Activated naive CD8-positive, alpha-beta T cell (primary cell): Measurements from ENCODE around the gene GTF2H4.
"Not testable (repeated sequence)": the region's sequence is repeated elsewhere in the genome, so short reads cannot be mapped to it uniquely, and the experiment has no call there.

Source experiments
- H3K27ac Mint-ChIP-seq: one replicate; pipeline ENCODE4 v1.8.0; 2021; ENCODE audit warnings: mixed read lengths
- H3K27me3 Mint-ChIP-seq: one replicate; pipeline ENCODE4 v1.8.0; 2021; ENCODE audit warnings: mixed read lengths
- H3K36me3 Mint-ChIP-seq: one replicate; pipeline ENCODE4 v1.8.0; 2021; ENCODE audit warnings: mixed read lengths
- H3K4me1 Mint-ChIP-seq: one replicate; pipeline ENCODE4 v1.8.0; 2021; ENCODE audit warnings: low read depth, mixed read lengths
- H3K4me3 Mint-ChIP-seq: one replicate; pipeline ENCODE4 v1.8.0; 2021; ENCODE audit warnings: mild to moderate bottlenecking, mixed read lengths
- H3K9me3 Mint-ChIP-seq: one replicate; pipeline ENCODE4 v1.8.0; 2021; ENCODE audit warnings: low read depth, mixed read lengths

Gene GTF2H4

GRCh38 chr6:30898750-30899360 is 9.2 kb upstream of the GTF2H4 start:
- no peaks in the 10 kb centered on the region for H3K9me3 Mint-ChIP-seq
- peaks cover 9% of the 10 kb centered on the region for H3K36me3 Mint-ChIP-seq
- no peaks in the 10 kb centered on the region for H3K4me1 Mint-ChIP-seq
- H3K4me3 Mint-ChIP-seq, result no peak overlapping the region
- no peaks in the 10 kb centered on the region for H3K27me3 Mint-ChIP-seq
- no peak overlapping the region for H3K27ac Mint-ChIP-seq

GRCh38 chr6:30900863-30901417 is 7.1 kb upstream of the GTF2H4 start:
- H3K4me1 Mint-ChIP-seq, result no peaks in the 10 kb centered on the region
- no peaks in the 10 kb centered on the region for H3K27me3 Mint-ChIP-seq
- H3K4me3 Mint-ChIP-seq, result no peak overlapping the region
- H3K9me3 Mint-ChIP-seq, result no peaks in the 10 kb centered on the region
- peaks cover 4% of the 10 kb centered on the region for H3K36me3 Mint-ChIP-seq
- no peak overlapping the region for H3K27ac Mint-ChIP-seq

- no peaks in the 10 kb centered on the region for H3K4me1 Mint-ChIP-seq
- H3K4me3 Mint-ChIP-seq, result no peak overlapping the region
- H3K9me3 Mint-ChIP-seq, result no peaks in the 10 kb centered on the region
- peaks cover 4% of the 10 kb centered on the region for H3K36me3 Mint-ChIP-seq
- no peaks in the 10 kb centered on the region for H3K27me3 Mint-ChIP-seq
- H3K27ac Mint-ChIP-seq, result no peak overlapping the region
These were observed 6.6 kb upstream of the GTF2H4 start for GRCh38 chr6:30901436-30901835.

GRCh38 chr6:30902196-30902595 is 5.8 kb upstream of the GTF2H4 start:
- H3K4me3 Mint-ChIP-seq, H3K36me3 Mint-ChIP-seq, H3K27ac Mint-ChIP-seq: not testable (repeated sequence)

GRCh38 chr6:30902709-30903108 is 5.3 kb upstream of the GTF2H4 start:
- no peak overlapping the region for H3K4me3 Mint-ChIP-seq
- H3K4me1 Mint-ChIP-seq, result peaks cover 3% of the 10 kb centered on the region
- peaks cover 4% of the 10 kb centered on the region for H3K36me3 Mint-ChIP-seq
- no peak overlapping the region for H3K27ac Mint-ChIP-seq
- no peaks in the 10 kb centered on the region for H3K9me3 Mint-ChIP-seq
- H3K27me3 Mint-ChIP-seq, result no peaks in the 10 kb centered on the region

More at GRCh38 chr6:30902196-30902595, 5.8 kb upstream of the GTF2H4 start:
- H3K27me3 Mint-ChIP-seq, H3K4me1 Mint-ChIP-seq, H3K9me3 Mint-ChIP-seq: not testable (repeated sequence)

GRCh38 chr6:30903236-30903635 is 4.8 kb upstream of the GTF2H4 start:
- Mint-ChIP-seq H3K27me3 (no peaks in the 10 kb centered on the region), H3K4me3 (no peak overlapping the region), H3K9me3 (no peaks in the 10 kb centered on the region), H3K36me3 (peaks cover 2% of the 10 kb centered on the region), H3K27ac (no peak overlapping the region), H3K4me1 (peaks cover 9% of the 10 kb centered on the region)

- H3K27ac Mint-ChIP-seq, H3K9me3 Mint-ChIP-seq, H3K36me3 Mint-ChIP-seq, H3K27me3 Mint-ChIP-seq: not testable (repeated sequence)
- Mint-ChIP-seq H3K4me3 (peak overlapping the region; percentile 100), H3K4me1 (peaks cover 23% of the 10 kb centered on the region)
These were observed 683 bp upstream of the GTF2H4 start for GRCh38 chr6:30907290-30907757.

GRCh38 chr6:30908700-30909099 is 693 bp downstream of the GTF2H4 start:
- H3K4me1 Mint-ChIP-seq, result peaks cover 33% of the 10 kb centered on the region
- H3K9me3 Mint-ChIP-seq, result no peaks in the 10 kb centered on the region
- H3K4me3 Mint-ChIP-seq, result peak overlapping the region; percentile 100
- H3K36me3 Mint-ChIP-seq, result peaks cover 6% of the 10 kb centered on the region
- H3K27me3 Mint-ChIP-seq, result no peaks in the 10 kb centered on the region
- H3K27ac Mint-ChIP-seq, result peak overlapping the region; percentile 92

GRCh38 chr6:30910473-30910872 is 2.5 kb downstream of the GTF2H4 start:
- not testable (repeated sequence) for H3K9me3 Mint-ChIP-seq, H3K4me3 Mint-ChIP-seq, H3K27me3 Mint-ChIP-seq, H3K27ac Mint-ChIP-seq, H3K36me3 Mint-ChIP-seq
- peaks cover 44% of the 10 kb centered on the region for H3K4me1 Mint-ChIP-seq

GRCh38 chr6:30912746-30913520 is 4.9 kb downstream of the GTF2H4 start:
- Mint-ChIP-seq H3K9me3 (no peaks in the 10 kb centered on the region), H3K4me3 (peak overlapping the region; percentile 95), H3K4me1 (peaks cover 49% of the 10 kb centered on the region), H3K27ac (peak overlapping the region; percentile 22), H3K27me3 (no peaks in the 10 kb centered on the region), H3K36me3 (peaks cover 16% of the 10 kb centered on the region)

- Mint-ChIP-seq H3K36me3 (peaks cover 16% of the 10 kb centered on the region), H3K9me3 (no peaks in the 10 kb centered on the region), H3K4me3 (peak overlapping the region; percentile 95), H3K4me1 (peaks cover 41% of the 10 kb centered on the region), H3K27ac (no peak overlapping the region), H3K27me3 (no peaks in the 10 kb centered on the region)
These were observed 5.7 kb downstream of the GTF2H4 start for GRCh38 chr6:30913721-30914075.

- peaks cover 16% of the 10 kb centered on the region for H3K36me3 Mint-ChIP-seq
- H3K4me1 Mint-ChIP-seq, result peaks cover 36% of the 10 kb centered on the region
- no peaks in the 10 kb centered on the region for H3K9me3 Mint-ChIP-seq
- H3K27me3 Mint-ChIP-seq, result no peaks in the 10 kb centered on the region
- H3K27ac Mint-ChIP-seq, result peak within 1 kb of the TSS; percentile 96
- H3K4me3 Mint-ChIP-seq, result peak within 1 kb of the TSS; percentile 95
These were observed 6.3 kb downstream of the GTF2H4 start, which contains the start of gene VARS2 for GRCh38 chr6:30914076-30914853. Gene VARS2, plus strand, starts transcription at chr6:30914238. Its CDS starts 599 bp downstream, at chr6:30914837.

- Mint-ChIP-seq H3K36me3 (peaks cover 18% of the 10 kb centered on the region), H3K27me3 (no peaks in the 10 kb centered on the region), H3K4me3 (peak overlapping the region; percentile 95), H3K4me1 (peaks cover 36% of the 10 kb centered on the region), H3K27ac (peak overlapping the region; percentile 96), H3K9me3 (no peaks in the 10 kb centered on the region)
These were observed 7.0 kb downstream of the GTF2H4 start for GRCh38 chr6:30914854-30915590.

- Mint-ChIP-seq H3K4me3 (peak overlapping the region; percentile 95), H3K9me3 (no peaks in the 10 kb centered on the region), H3K27me3 (no peaks in the 10 kb centered on the region), H3K27ac (peak overlapping the region; percentile 96), H3K4me1 (peaks cover 36% of the 10 kb centered on the region), H3K36me3 (peaks cover 18% of the 10 kb centered on the region)
These were observed 7.6 kb downstream of the GTF2H4 start for GRCh38 chr6:30915591-30915946.
